ENCODE measurements around the gene ZNRD2. TPM values are rescaled to one million over a fixed set of nuclear protein-coding genes. Genes with fewer than 3 reads are reported as not detected.

ZNRD2 gene
- total RNA-seq, 2 experiments from 2014 or later: 38.7 to 39.9 TPM

DNA sequence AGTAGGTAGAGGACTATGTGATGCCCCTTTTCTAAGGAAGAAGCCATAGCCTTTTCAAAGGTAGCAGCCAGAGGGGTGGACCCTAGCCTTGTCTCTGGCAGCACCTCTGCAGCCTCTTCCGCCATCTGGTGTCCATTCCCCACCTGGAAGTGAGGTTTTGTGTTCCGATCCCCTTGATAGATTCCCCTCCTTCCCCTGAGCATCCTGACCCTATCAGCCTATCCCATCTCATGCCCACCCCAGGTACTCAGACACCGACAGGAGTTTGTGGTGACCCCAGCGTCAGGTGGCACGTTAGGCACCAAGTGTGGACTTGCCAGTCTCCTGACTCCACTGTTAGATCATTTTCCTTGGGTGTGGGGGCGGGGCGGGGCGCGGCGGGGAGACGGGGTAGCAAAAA is 1.7 kb downstream of the ZNRD2 start:
- POLR2A ChIA-PET: interaction anchor here (0.6 to 5.5 kb wide), 28 partner anchors 10 to 793 kb away, joined by 3 to 92 read pairs (median 6); partner anchors contain the start of genes KAT5, MALAT1, MAP3K11 and NEAT1
- H3K27ac Mint-ChIP-seq: peak overlapping the region; percentile 98
- no peaks in the 10 kb centered on the region for H3K27me3 Mint-ChIP-seq
- H3K4me3 Mint-ChIP-seq: peak overlapping the region; percentile 100
- TF ChIP-seq, protein P1, sequence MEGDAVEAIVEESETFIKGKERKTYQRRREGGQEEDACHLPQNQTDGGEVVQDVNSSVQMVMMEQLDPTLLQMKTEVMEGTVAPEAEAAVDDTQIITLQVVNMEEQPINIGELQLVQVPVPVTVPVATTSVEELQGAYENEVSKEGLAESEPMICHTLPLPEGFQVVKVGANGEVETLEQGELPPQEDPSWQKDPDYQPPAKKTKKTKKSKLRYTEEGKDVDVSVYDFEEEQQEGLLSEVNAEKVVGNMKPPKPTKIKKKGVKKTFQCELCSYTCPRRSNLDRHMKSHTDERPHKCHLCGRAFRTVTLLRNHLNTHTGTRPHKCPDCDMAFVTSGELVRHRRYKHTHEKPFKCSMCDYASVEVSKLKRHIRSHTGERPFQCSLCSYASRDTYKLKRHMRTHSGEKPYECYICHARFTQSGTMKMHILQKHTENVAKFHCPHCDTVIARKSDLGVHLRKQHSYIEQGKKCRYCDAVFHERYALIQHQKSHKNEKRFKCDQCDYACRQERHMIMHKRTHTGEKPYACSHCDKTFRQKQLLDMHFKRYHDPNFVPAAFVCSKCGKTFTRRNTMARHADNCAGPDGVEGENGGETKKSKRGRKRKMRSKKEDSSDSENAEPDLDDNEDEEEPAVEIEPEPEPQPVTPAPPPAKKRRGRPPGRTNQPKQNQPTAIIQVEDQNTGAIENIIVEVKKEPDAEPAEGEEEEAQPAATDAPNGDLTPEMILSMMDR (IDR thresholded peaks at IDR 0.05): peak; percentile 15
- peak overlapping the region; percentile 69 to 99 for H3K27ac ChIP-seq (ENCODE audit: low read depth in 1 of 2, low read length in 2 of 2)
- H3K27me3 ChIP-seq (ENCODE audit: control insufficient read depth in 1 of 2, insufficient read depth in 2 of 2, low read length in 2 of 2): no peaks in the 10 kb centered on the region
- ATAC-seq (ENCODE audit: poor library complexity) (no peak), DNase-seq (peak in 3 of 14 experiments; percentile 44 to 69 (median 45))
- CTCF ChIA-PET: interaction anchor here (0.7 to 4.4 kb wide), 6 partner anchors 16 to 288 kb away, joined by 3 to 64 read pairs (median 7); no protein-coding TSS in a partner anchor
- H3K36me3 ChIP-seq (ENCODE audit: insufficient read depth, low read length): peaks cover 19% of the 10 kb centered on the region
- no peaks in the 10 kb centered on the region for H3K9me3 Mint-ChIP-seq
- intact Hi-C loops (cut with DNase I, micrococcal nuclease): loop anchor here (1.0 to 10.0 kb wide), 4 partner anchors 32 to 545 kb away; partner anchors contain the start of genes RELA (in 1 of the 2), SCYL1 (in 1 of the 2) and SNX15 (in 1 of the 2)
- peaks cover 52% of the 10 kb centered on the region for H3K36me3 Mint-ChIP-seq (ENCODE audit: low read depth)
- peaks cover 82% of the 10 kb centered on the region for H3K4me1 ChIP-seq (ENCODE audit: insufficient read depth, low read length)
- H3K4me3 ChIP-seq (ENCODE audit: low read length): peak overlapping the region; percentile 89
- H3K9me3 ChIP-seq (ENCODE audit: control insufficient read depth in 1 of 2, insufficient read depth in 1 of 2, low read length in 2 of 2): no peaks in the 10 kb centered on the region
- H3K4me1 Mint-ChIP-seq (ENCODE audit: low read depth): peaks cover 78% of the 10 kb centered on the region

- H3K27me3 Mint-ChIP-seq: no peaks in the 10 kb centered on the region
- H3K9me3 Mint-ChIP-seq: no peaks in the 10 kb centered on the region
- TF ChIP-seq, protein P1 (IDR thresholded peaks at IDR 0.05): peak; percentile 6
- H3K27ac Mint-ChIP-seq: peak within 1 kb of the TSS; percentile 98
- POLR2A ChIA-PET: interaction anchor here (0.5 to 5.5 kb wide), 33 partner anchors 11 to 1233 kb away, joined by 3 to 92 read pairs (median 6); partner anchors contain the start of genes CCDC88B, DPF2, KAT5 and MALAT1
- peak within 1 kb of the TSS; percentile 79 to 99 for H3K27ac ChIP-seq (ENCODE audit: low read depth in 1 of 2, low read length in 2 of 2)
- peaks cover 54% of the 10 kb centered on the region for H3K36me3 Mint-ChIP-seq (ENCODE audit: low read depth)
- no peaks in the 10 kb centered on the region for H3K9me3 ChIP-seq (ENCODE audit: control insufficient read depth in 1 of 2, insufficient read depth in 1 of 2, low read length in 2 of 2)
- H3K4me3 Mint-ChIP-seq: peak within 1 kb of the TSS; percentile 100
- H3K4me1 Mint-ChIP-seq (ENCODE audit: low read depth): peaks cover 76% of the 10 kb centered on the region
- no peaks in the 10 kb centered on the region for H3K27me3 ChIP-seq (ENCODE audit: control insufficient read depth in 1 of 2, insufficient read depth in 2 of 2, low read length in 2 of 2)
- intact Hi-C loops (cut with DNase I, micrococcal nuclease): loop anchor here (1.0 to 10.0 kb wide), 4 partner anchors 32 to 545 kb away; partner anchors contain the start of genes RELA (in 1 of the 2), SCYL1 (in 1 of the 2) and SNX15 (in 1 of the 2)
- H3K36me3 ChIP-seq (ENCODE audit: insufficient read depth, low read length): peaks cover 18% of the 10 kb centered on the region
- peak; percentile 25 for ATAC-seq (ENCODE audit: poor library complexity)
- DNase-seq: peak; percentile 81 to 95 (median 90)
- peak within 1 kb of the TSS; percentile 89 for H3K4me3 ChIP-seq (ENCODE audit: low read length)
- H3K4me1 ChIP-seq (ENCODE audit: insufficient read depth, low read length): peaks cover 82% of the 10 kb centered on the region
- CTCF ChIA-PET: interaction anchor here (0.7 to 4.4 kb wide), 7 partner anchors 16 to 287 kb away, joined by 3 to 64 read pairs (median 7); partner anchors contain the start of gene MAP3K11
These were observed 2.2 kb downstream of the ZNRD2 start, which contains the start of gene FAM89B for GRCh38 chr11:65572356-65573051. Gene FAM89B (plus strand): TSS chr11:65572538. CDS start chr11:65572670, 132 bp downstream.

DNA sequence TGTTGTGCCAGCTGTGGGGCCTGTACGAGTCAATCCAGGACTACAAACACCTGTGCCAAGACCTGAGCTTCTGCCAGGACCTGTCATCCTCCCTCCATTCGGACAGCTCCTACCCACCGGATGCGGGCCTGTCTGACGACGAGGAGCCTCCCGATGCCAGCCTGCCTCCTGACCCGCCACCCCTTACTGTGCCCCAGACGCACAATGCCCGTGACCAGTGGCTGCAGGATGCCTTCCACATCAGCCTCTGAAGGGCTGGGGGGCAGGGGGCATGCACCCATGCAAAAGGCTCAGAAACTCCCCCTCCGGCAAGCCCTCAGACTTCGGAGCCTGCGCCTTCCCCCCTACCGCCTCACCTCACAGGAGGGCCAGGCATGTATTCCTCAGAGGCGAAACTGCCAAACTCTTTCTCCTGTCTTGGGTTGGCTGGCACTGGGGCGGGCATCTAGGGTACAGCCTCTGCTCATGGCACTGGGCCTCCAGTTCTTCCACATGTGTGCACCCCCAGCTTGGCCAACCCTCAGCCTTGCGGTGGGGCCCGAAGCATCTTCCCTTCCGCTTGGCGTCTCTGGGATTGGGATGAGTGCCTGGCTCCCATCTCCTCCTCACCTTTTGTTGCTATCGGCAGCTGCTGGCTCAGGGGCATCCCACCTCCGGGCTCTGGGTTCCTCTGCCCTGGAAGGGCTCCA is 3.3 kb downstream of the ZNRD2 start:
- Mint-ChIP-seq H3K36me3 (ENCODE audit: low read depth) (peaks cover 54% of the 10 kb centered on the region), H3K27me3 (no peaks in the 10 kb centered on the region), H3K4me3 (peak overlapping the region; percentile 95), H3K27ac (peak overlapping the region; percentile 98), H3K9me3 (no peaks in the 10 kb centered on the region), H3K4me1 (ENCODE audit: low read depth) (peaks cover 75% of the 10 kb centered on the region)
- DNase-seq (peak in 2 of 14 experiments; percentile 50 to 56), ATAC-seq (ENCODE audit: poor library complexity) (no peak)
- peaks cover 82% of the 10 kb centered on the region for H3K4me1 ChIP-seq (ENCODE audit: insufficient read depth, low read length)
- peaks cover 18% of the 10 kb centered on the region for H3K36me3 ChIP-seq (ENCODE audit: insufficient read depth, low read length)
- peak overlapping the region; percentile 79 to 99 for H3K27ac ChIP-seq (ENCODE audit: low read depth in 1 of 2, low read length in 2 of 2)
- POLR2A ChIA-PET: interaction anchor here (0.8 to 5.5 kb wide), 21 partner anchors 14 to 795 kb away, joined by 3 to 92 read pairs (median 7); partner anchors contain the start of genes DPF2, LTBP3, MALAT1 and MAP3K11
- TF ChIP-seq, protein P1 (IDR thresholded peaks at IDR 0.05): no peak
- no peaks in the 10 kb centered on the region for H3K27me3 ChIP-seq (ENCODE audit: control insufficient read depth in 1 of 2, insufficient read depth in 2 of 2, low read length in 2 of 2)
- H3K4me3 ChIP-seq (ENCODE audit: low read length): peak overlapping the region; percentile 89
- intact Hi-C loops (cut with DNase I, micrococcal nuclease): loop anchor here (1.0 to 10.0 kb wide), 6 partner anchors 15 to 546 kb away; partner anchors contain the start of genes MAP3K11 (in 1 of the 2), PCNX3 (in 1 of the 2), RELA (in 1 of the 2) and SCYL1 (in 1 of the 2)
- H3K9me3 ChIP-seq (ENCODE audit: control insufficient read depth in 1 of 2, insufficient read depth in 1 of 2, low read length in 2 of 2): no peaks in the 10 kb centered on the region
- CTCF ChIA-PET: interaction anchor here (1.3 to 4.4 kb wide), 4 partner anchors 15 to 32 kb away, joined by 7 to 64 read pairs (median 10); no protein-coding TSS in a partner anchor

Data from CD4-positive, alpha-beta T cell (primary cell).